IMR-90 (cell line): ENCODE results near the gene SLX9. TPM values are rescaled to one million over a fixed set of nuclear protein-coding genes. Genes with fewer than 3 reads are reported as not detected.

Experiments used
- ATAC-seq: fragments of 200-7000 bp; cut with Tn5 transposase; 2 replicates; pipeline ENCODE4 v1.9.1; 2020; ENCODE audit warnings: low read depth, mild to moderate bottlenecking, moderate library complexity
- BruUV-seq: library from RNA; stranded (reverse); fragments of 400-500 nt; replicated peaks from 2 replicates; lab custom pipeline; 2021; lab: Mats Ljungman, UMichigan
- CTCF ChIA-PET: fragments of 300-600 bp; formaldehyde crosslinking; extraction: SDS; loops from one replicate; lab custom pipeline; 2021; ENCODE audit warnings: antibody characterized with exemption; lab: Yijun Ruan, JAX
- POLR2A ChIA-PET: fragments of 300-600 bp; sonication (Branson Sonifier 250); formaldehyde crosslinking; loops from one replicate; lab custom pipeline; 2022; ENCODE audit warnings: antibody characterized with exemption; ENCODE audit not compliant: unreplicated experiment; lab: Charles Lee
- DNase-seq: peaks from one replicate; pipeline ENCODE4 v3.0.0; 2013
- H2AFZ ChIP-seq: replicated peaks from 2 replicates; pipeline ENCODE3; 2013; ENCODE audit warnings: low read length, mild to moderate bottlenecking; ENCODE audit not compliant: poor library complexity
- H2AK5ac ChIP-seq: 2 replicates; pipeline ENCODE4 v1.6.1; 2013; ENCODE audit warnings: low read depth, low read length, inconsistent platforms
- H2AK9ac ChIP-seq: replicated peaks from 2 replicates; pipeline ENCODE3; 2013; ENCODE audit warnings: mild to moderate bottlenecking, low read depth, low read length, moderate library complexity; ENCODE audit not compliant: poor library complexity
- H2BK120ac ChIP-seq: 2 replicates; pipeline ENCODE4 v1.6.1; 2013; ENCODE audit warnings: low read depth, low read length, inconsistent platforms
- H2BK15ac ChIP-seq: 3 replicates; pipeline ENCODE4 v1.6.1; 2013; ENCODE audit warnings: low read depth, low read length, inconsistent platforms
- H2BK20ac ChIP-seq: 2 replicates; pipeline ENCODE4 v1.6.1; 2013; ENCODE audit warnings: low read depth, mild to moderate bottlenecking, inconsistent platforms, low read length, moderate library complexity
- H2BK5ac ChIP-seq: 2 replicates; pipeline ENCODE4 v1.6.1; 2013; ENCODE audit warnings: mild to moderate bottlenecking, low read depth, low read length, inconsistent platforms; ENCODE audit not compliant: poor library complexity, severe bottlenecking
- H3K14ac ChIP-seq: replicated peaks from 2 replicates; pipeline ENCODE4 v1.6.1; 2013; ENCODE audit warnings: low read depth, low read length, inconsistent platforms
- H3K18ac ChIP-seq: 2 replicates; pipeline ENCODE4 v1.6.1; 2013; ENCODE audit warnings: low read depth, low read length, control low read depth
- H3K23ac ChIP-seq: 2 replicates; pipeline ENCODE4 v1.6.1; 2013; ENCODE audit warnings: low read depth, low read length, inconsistent platforms
- H3K27ac ChIP-seq: 2 replicates; pipeline ENCODE4 v1.5.1; 2013; ENCODE audit warnings: mild to moderate bottlenecking, control low read depth, low read length; ENCODE audit not compliant: insufficient read depth
- H3K27me3 ChIP-seq: 2 replicates; pipeline ENCODE4 v1.6.1; 2013; ENCODE audit warnings: low read length; ENCODE audit not compliant: control insufficient read depth, insufficient read depth
- H3K36me3 ChIP-seq: 2 replicates; pipeline ENCODE4 v1.6.1; 2013; ENCODE audit warnings: low read length, mixed read lengths; ENCODE audit not compliant: control insufficient read depth, insufficient read depth
- H3K4ac ChIP-seq: 2 replicates; pipeline ENCODE4 v1.6.1; 2013; ENCODE audit warnings: low read depth, low read length, inconsistent platforms
- H3K4me1 ChIP-seq: 2 replicates; pipeline ENCODE4 v1.6.1; 2013; ENCODE audit warnings: low read length, mixed read lengths; ENCODE audit not compliant: control insufficient read depth, insufficient read depth
- H3K4me2 ChIP-seq: 2 replicates; pipeline ENCODE4 v1.6.1; 2013; ENCODE audit warnings: low read depth, mild to moderate bottlenecking, control low read depth, low read length, moderate library complexity
- H3K4me3 ChIP-seq: 2 replicates; pipeline ENCODE4 v1.5.1; 2013; ENCODE audit warnings: low read depth, mild to moderate bottlenecking, control low read depth, low read length, moderate library complexity; ENCODE audit not compliant: insufficient read depth
- H3K56ac ChIP-seq: 2 replicates; pipeline ENCODE4 v1.6.1; 2013; ENCODE audit warnings: low read length, inconsistent platforms; ENCODE audit not compliant: insufficient read depth; ENCODE audit errors: extremely low read depth
- H3K79me1 ChIP-seq, 2 experiments: 2 replicates each; pipeline ENCODE4 v1.6.1; 2013; ENCODE audit warnings: low read length in 2 of 2, inconsistent platforms in 1 of 2, low read depth in 1 of 2
- H3K9ac ChIP-seq: 2 replicates; pipeline ENCODE4 v1.6.1; 2013; ENCODE audit warnings: low read depth, low read length, control low read depth
- H3K9me1 ChIP-seq: 2 replicates; pipeline ENCODE4 v1.6.1; 2013; ENCODE audit warnings: low read length, inconsistent platforms; ENCODE audit not compliant: insufficient read depth
- H3K9me3 ChIP-seq: 2 replicates; pipeline ENCODE4 v1.6.1; 2013; ENCODE audit warnings: low read length; ENCODE audit not compliant: control insufficient read depth, insufficient read depth
- H4K20me1 ChIP-seq: 2 replicates; pipeline ENCODE4 v1.6.1; 2013; ENCODE audit warnings: low read length, inconsistent platforms; ENCODE audit not compliant: insufficient read depth
- H4K5ac ChIP-seq: 2 replicates; pipeline ENCODE4 v1.6.1; 2013; ENCODE audit warnings: mild to moderate bottlenecking, low read depth, low read length, control low read depth
- H4K8ac ChIP-seq, 2 experiments: 2 replicates each; pipeline ENCODE4 v1.6.1; 2013; ENCODE audit warnings: low read depth in 2 of 2, low read length in 2 of 2, control low read depth in 1 of 2, inconsistent platforms in 1 of 2
- H4K91ac ChIP-seq: 2 replicates; pipeline ENCODE4 v1.6.1; 2013; ENCODE audit warnings: low read depth, low read length, inconsistent platforms; ENCODE audit not compliant: insufficient read depth
- BHLHE40 ChIP-seq: fragments of 150-350 bp; IDR thresholded peaks from 2 replicates; pipeline ENCODE4 v1.6.1; 2016; ENCODE audit warnings: mild to moderate bottlenecking, low read depth, low read length
- FOS ChIP-seq: fragments of 150-350 bp; IDR thresholded peaks from 2 replicates; pipeline ENCODE4 v1.6.1; 2016; ENCODE audit warnings: low read depth, low read length
- MXI1 ChIP-seq: IDR thresholded peaks from 2 replicates; pipeline ENCODE4 v1.6.1; 2012; ENCODE audit warnings: low read depth, mild to moderate bottlenecking, low read length, moderate library complexity, borderline replicate concordance
- NFE2L2 ChIP-seq: fragments of 150-350 bp; IDR thresholded peaks from 2 replicates; pipeline ENCODE4 v1.6.1; 2016; ENCODE audit warnings: low read depth, mild to moderate bottlenecking, low read length
- POLR2A ChIP-seq: IDR thresholded peaks from 2 replicates; pipeline ENCODE4 v1.6.1; 2012; ENCODE audit warnings: mild to moderate bottlenecking, low read depth, low read length
- RCOR1 ChIP-seq: IDR thresholded peaks from 2 replicates; pipeline ENCODE4 v1.6.1; 2012; ENCODE audit warnings: mild to moderate bottlenecking, low read length, improper control_type of control experiment; ENCODE audit not compliant: insufficient replicate concordance
- USF2 ChIP-seq: fragments of 150-350 bp; IDR thresholded peaks from 2 replicates; pipeline ENCODE4 v1.6.1; 2017; ENCODE audit warnings: mild to moderate bottlenecking, antibody characterized with exemption, low read length, low read depth
- WGBS, 2 experiments: methylation state at CpG; one replicate each; pipeline versions ENCODE4 v1.1.5 to v1.1.7; 2013; ENCODE audit warnings: missing lambda C conversion rate in 2 of 2; ENCODE audit not compliant: insufficient read length in 1 of 2; ENCODE audit errors: extremely low coverage in 2 of 2; 5-methylcytosine and 5-hydroxymethylcytosine counted together
- dilution Hi-C: fragments of 300-500 bp; cut with HindIII; formaldehyde crosslinking; loops from one replicate; pipeline ENCODE4 v1.14.3; 2018; ENCODE audit warnings: low sequenced_read_pairs; ENCODE audit not compliant: unreplicated experiment
- in situ Hi-C: fragments of 300-500 bp; cut with MboI; formaldehyde crosslinking; loops from 3 replicates; pipeline ENCODE4 v1.14.3; 2019; ENCODE audit warnings: low sequenced_read_pairs, inconsistent platforms, mixed read lengths
- intact Hi-C: fragments of 100-400 bp; cut with micrococcal nuclease; formaldehyde crosslinking; loops from 2 replicates; pipeline ENCODE4 v1.10.0; 2022
- polyA plus RNA-seq, 3 experiments: library from polyadenylated mRNA; depleted of rRNA; stranded (reverse); fragments of >200 nt; gene quantifications; 2 replicates each; pipeline ENCODE4 v1.2.3, GENCODE V29; 2012; ENCODE audit warnings: low replicate concordance in 1 of 3
- total RNA-seq: library from RNA; depleted of rRNA; stranded (reverse); fragments of >200 nt; gene quantifications from 2 replicates; pipeline ENCODE4 v1.2.3, GENCODE V29; 2012

Gene SLX9
- total and polyA plus RNA-seq, 2 of the 4 experiments (the other 2 are of a cell fraction) = 10.4 to 21.7 TPM

GRCh38 chr21:44952116-44952928 lies 12.5 kb downstream of the SLX9 start (continued):
- TF ChIP-seq RCOR1 = no peak

- no peak overlapping the region for H2BK15ac ChIP-seq
- 0 out of 2 replicates have a peak, but pooled peaks cover 5% of the 10 kb centered on the region for H3K9me1 ChIP-seq
- H3K36me3 ChIP-seq = peaks cover 37% of the 10 kb centered on the region
- ChIA-PET POLR2A (no interaction called here), CTCF (interaction anchor here (1.0 kb wide), 1 partner anchor 177 kb away, joined by 3 read pairs; no protein-coding TSS in a partner anchor)
- H2BK120ac ChIP-seq = peak overlapping the region; percentile 13; the same call in 1 of the 2 replicates
- H3K18ac ChIP-seq = no peak overlapping the region
- no peak overlapping the region for H3K4me3 ChIP-seq
- dilution Hi-C loops = no loop called here
- DNase-seq (no peak), ATAC-seq (no peak)
- H2AK5ac ChIP-seq = peak overlapping the region; percentile 28; the same call in 1 of the 2 replicates
- peak overlapping the region; percentile 22; the same call in 1 of the 2 replicates for H3K4ac ChIP-seq
- TF ChIP-seq BHLHE40 (no peak), NFE2L2 (no peak), USF2 (no peak), POLR2A (no peak), MXI1 (no peak), FOS (no peak)
- H3K9ac ChIP-seq = no peak overlapping the region
- H4K5ac ChIP-seq = no peak overlapping the region
- H3K14ac ChIP-seq = no peak overlapping the region
- no peaks in the 10 kb centered on the region for H3K27me3 ChIP-seq
- no peak overlapping the region for H4K8ac ChIP-seq
- peaks cover 23% of the 10 kb centered on the region for H4K20me1 ChIP-seq
- intact Hi-C loops = no loop called here
- H3K56ac ChIP-seq = no peak overlapping the region
- H3K23ac ChIP-seq = no peak overlapping the region
- H2BK20ac ChIP-seq = no peak overlapping the region
- H4K91ac ChIP-seq = no peak overlapping the region
- peaks cover 19 to 73% of the 10 kb centered on the region in 2 experiments for H3K79me1 ChIP-seq
- H3K4me2 ChIP-seq = no peak overlapping the region
- peaks cover under 1% of the 10 kb centered on the region for H3K4me1 ChIP-seq
- H2AFZ ChIP-seq = no peak overlapping the region
- H3K9me3 ChIP-seq = no peaks in the 10 kb centered on the region
- WGBS, 2 experiments = 97% methylated on average over 17 of the region's 25 CpGs; no CpG with 5 or more reads in 1 of the 2 experiments
- no TSS peak for BruUV-seq
- no peak overlapping the region for H2BK5ac ChIP-seq
- no peak overlapping the region for H3K27ac ChIP-seq
- H2AK9ac ChIP-seq = no peak overlapping the region
- in situ Hi-C loops = no loop called here
These were observed 13.2 kb downstream of the SLX9 start for GRCh38 chr21:44952929-44953627.
